CD4-positive, alpha-beta T cell treated with Interleukin-1 beta for 1 hour (primary cell): Measurements from ENCODE around the gene GDPD4.

Experiments used
- DNase-seq, 2 donors: peaks; one replicate each; pipeline ENCODE4 v3.0.0-alpha.2; 2020 to 2022

GDPD4 gene

GRCh38 chr11:77171885-77172665 lies 129.4 kb downstream of the GDPD4 start:
- no peak for DNase-seq

- DNase-seq: no peak
Measured at GRCh38 chr11:77171254-77171653, 130.2 kb downstream of the GDPD4 start.

- DNase-seq: no peak
Measured at GRCh38 chr11:77170107-77170506, 131.4 kb downstream of the GDPD4 start.

DNA sequence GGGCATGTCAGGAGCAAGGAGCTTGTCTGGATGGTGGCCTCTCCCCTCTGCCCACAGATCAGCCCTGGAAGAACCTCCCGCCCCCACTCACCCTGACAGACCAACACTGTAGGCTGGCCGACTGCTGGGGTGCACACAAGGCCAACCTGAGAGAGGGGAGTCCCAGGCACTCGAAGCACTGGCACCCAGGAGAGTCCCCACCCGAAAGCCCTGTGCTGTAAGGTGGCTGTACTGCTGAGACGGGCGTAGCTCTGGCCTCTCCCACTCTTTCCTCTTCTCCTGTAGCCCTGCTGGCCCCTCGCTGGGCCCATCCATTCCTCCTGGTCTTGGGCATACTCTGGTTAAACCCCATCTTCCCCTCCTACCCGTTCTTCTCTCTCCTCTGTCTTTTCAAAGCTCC lies 133.7 kb downstream of the GDPD4 start:
- DNase-seq: no peak

- DNase-seq: no peak
Measured at GRCh38 chr11:77167111-77167626, 134.3 kb downstream of the GDPD4 start.
